ENCODE data around the gene CACHD1. TPM values are rescaled to one million over a fixed set of nuclear protein-coding genes. Genes with fewer than 3 reads are reported as not detected.
A peak's percentile ranks its signal among the peaks of the same experiment; 100 is the strongest.
"Not testable (repeated sequence)": the region's sequence is repeated elsewhere in the genome, so short reads cannot be mapped to it uniquely, and the experiment has no call there.

Gene CACHD1
- total RNA-seq, 1 donor from 2014 or later: 1.5 TPM

GRCh38 chr1:64495878-64496277 is 25.9 kb downstream of the CACHD1 start:
- DNase-seq (ENCODE audit: low read depth, low spot score): no peak

DNA sequence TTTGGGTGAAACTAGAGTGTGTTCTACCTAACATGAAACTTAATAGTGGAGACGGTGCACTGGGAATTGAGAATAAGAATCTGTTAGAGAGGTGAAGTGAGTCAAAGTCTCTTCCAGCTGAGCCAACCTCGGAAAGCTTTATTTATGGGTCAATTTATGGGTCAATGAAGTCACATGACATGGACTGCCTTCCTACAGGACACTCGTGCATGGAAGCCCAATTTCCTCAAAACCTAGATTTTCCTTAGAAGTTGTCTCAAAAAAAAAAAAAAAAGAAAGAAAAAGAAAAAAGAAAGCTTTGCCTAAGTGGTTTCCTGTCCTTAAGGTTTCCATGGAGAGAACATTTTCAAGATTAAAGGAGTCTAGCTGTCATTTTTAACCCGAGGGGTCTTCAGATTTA is 26.7 kb downstream of the CACHD1 start:
- no peak for DNase-seq (ENCODE audit: low read depth, low spot score)

GRCh38 chr1:64497088-64497883 is 27.4 kb downstream of the CACHD1 start:
- DNase-seq (ENCODE audit: low read depth, low spot score): no peak

DNA sequence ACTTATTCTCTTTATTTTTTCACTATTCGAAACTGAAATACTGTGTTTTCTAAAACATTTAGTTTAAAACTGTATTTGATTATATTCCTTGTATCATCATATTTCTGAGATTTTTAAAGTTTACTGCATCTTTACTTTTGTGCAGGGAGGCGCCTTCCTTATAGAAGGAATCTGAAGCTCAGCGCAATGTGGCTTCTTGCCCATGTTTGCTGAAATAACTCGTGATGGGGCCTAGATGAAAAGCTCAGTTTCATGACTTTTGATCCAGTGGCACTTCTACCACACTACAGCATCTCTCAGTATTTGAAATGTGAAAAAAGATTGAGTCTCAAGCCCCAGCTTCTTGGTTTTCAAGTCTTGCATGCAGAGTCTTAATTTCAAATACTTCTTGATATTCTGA is 28.4 kb downstream of the CACHD1 start:
- DNase-seq (ENCODE audit: low read depth, low spot score): no peak

DNA sequence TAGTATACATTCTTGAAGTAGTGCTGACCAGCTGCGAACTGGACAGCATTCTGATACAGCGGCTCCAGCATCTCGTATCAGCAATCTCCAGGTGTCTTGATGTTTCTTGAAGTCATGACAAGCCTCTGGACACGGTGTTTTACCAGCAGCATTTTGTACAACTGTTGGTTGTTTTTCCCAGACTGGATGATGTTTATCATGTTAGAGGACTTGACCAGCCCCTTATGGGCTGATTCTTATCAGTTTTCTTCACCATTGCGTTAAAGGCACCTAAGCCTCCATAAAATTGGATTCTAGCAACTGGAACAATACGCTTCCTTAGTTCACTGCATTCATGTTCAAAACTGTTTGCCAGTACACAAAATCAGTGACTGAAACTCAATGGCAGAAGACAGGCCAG is 29.1 kb downstream of the CACHD1 start:
- no peak for DNase-seq (ENCODE audit: low read depth, low spot score)

GRCh38 chr1:64499966-64500365 is 30.0 kb downstream of the CACHD1 start:
- no peak for DNase-seq (ENCODE audit: low read depth, low spot score)

DNA sequence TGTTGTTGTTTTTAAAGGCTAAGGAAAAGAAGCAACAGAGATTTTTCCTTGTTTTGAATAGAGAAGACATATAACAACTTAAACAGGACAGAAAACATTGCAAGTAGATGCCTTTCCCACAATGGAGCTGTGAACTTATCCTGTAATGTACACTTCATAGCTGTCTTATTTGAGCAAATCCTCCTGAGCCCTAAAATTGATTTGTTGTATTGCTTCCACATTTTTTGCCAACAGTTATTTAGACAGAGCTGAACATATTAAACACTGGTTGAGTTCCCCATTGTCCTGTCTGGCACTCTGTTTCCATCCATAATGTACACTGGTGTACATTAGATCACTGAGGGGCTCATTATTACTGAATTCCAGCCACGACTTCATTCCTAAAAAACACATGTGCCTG is 32.2 kb downstream of the CACHD1 start:
- no peak for DNase-seq (ENCODE audit: low read depth, low spot score)

DNA sequence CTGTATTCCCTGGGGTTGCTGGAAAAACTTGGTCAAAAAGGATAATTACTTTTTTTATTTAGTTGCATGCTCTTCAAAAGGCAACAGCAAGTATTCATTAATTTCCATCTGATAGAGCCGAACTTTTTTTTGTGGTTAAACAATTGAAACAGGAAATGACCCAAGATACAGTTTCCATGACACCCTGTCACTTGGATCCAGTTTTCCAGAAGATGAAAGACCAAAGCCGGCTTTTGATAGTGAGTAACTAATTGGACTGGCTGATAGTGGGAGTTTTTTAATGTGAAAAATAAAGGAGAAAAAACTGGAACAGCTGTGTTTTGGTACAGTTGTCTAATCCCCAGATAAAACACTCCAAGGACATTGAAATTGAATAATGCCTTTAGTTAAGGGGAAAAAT is 33.0 kb downstream of the CACHD1 start:
- peak; percentile 51 for DNase-seq (ENCODE audit: low read depth, low spot score)

GRCh38 chr1:64505232-64505943 is 35.5 kb downstream of the CACHD1 start:
- no peak for DNase-seq (ENCODE audit: low read depth, low spot score)

GRCh38 chr1:64505944-64506655 is 36.2 kb downstream of the CACHD1 start:
- no peak for DNase-seq (ENCODE audit: low read depth, low spot score)

DNA sequence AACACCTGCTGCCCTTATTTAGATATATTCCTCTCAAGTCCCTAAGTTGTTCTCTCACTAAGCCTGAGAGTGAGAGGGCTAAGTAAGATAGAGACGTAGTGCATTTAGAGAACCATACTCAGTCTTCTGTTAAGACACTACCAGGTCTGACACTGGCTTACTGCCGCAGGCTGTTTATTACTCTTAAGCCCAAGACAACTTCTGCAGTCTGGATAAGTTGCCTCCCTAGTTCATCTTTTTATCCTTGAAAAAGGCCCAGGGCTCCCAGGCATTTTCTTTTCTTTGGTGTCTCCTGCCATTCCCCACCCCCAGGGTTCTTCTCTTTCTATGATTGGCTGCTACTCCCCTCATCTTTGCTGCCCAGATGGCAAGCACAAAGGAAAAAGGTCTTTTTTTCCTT is 38.7 kb downstream of the CACHD1 start:
- DNase-seq (ENCODE audit: low read depth, low spot score): no peak

GRCh38 chr1:64511044-64511443 is 41.1 kb downstream of the CACHD1 start:
- DNase-seq (ENCODE audit: low read depth, low spot score): no peak

DNA sequence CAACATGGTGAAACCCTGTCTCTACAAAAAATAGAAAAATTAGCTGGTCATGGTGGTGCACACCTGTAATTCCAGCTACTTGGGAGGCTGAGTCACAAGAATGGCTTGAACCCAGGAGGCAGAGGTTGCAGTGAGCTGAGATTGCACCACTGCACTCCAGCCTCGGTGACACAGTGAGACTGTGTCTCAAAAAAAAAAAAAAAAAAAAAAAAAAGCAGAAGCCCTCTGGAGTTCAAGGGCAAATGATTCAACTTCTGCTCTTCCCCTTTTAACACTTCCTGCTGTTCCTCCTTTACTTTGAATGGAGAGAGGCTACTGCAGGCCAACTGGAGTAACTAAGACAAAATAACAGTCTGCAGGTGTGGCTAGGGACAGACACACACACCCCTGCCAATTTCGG is 42.3 kb downstream of the CACHD1 start:
- DNase-seq (ENCODE audit: low read depth, low spot score): not testable (repeated sequence)

DNA sequence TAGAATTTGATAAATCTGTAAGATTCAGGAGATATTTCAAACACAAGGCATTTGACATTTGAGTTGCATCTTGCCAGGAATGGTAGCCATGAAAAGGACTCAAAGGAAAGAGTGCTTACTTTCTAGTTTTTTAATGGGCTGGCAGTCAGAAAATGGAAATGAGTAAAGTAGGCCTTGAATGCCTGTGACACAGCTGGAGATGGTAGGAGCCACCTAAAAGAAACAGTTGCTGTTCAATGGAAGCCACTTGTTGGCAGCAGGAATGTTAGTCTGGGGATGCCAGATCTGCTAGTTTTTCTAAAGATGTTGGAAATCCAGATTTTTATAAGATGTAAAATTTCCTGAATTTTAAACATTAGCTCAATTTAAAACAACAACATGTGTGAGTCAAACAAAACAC is 43.6 kb downstream of the CACHD1 start:
- no peak for DNase-seq (ENCODE audit: low read depth, low spot score)

DNA sequence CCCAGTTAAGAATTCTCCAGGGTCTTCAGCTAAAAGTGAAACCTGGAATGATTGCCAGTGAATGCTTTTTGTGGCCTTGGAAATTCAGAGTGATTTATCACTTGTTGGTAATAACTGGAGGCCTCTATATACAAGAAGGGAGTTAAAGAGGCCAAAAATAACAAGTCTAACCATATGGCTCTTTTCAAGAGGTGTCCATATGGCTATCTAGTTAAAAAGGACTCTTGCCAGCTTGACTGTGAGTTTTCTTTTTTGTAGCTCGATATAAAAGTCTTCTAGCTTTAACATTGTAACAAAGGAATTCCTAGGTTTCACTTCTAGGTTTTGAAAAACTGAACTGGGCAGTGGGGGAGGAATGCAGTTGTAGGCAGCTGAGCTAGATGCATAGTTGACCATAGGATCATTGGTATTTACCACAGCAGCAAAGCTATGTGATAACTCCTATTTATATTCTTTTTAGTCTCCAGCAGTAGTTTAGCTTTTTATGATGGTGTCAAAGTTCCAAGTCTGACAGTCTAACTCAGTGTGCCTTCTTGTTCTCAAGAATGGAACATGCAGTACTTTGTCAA is 44.4 kb downstream of the CACHD1 start:
- no peak for DNase-seq (ENCODE audit: low read depth, low spot score)

GRCh38 chr1:64515427-64515826 is 45.5 kb downstream of the CACHD1 start:
- DNase-seq (ENCODE audit: low read depth, low spot score): no peak

DNA sequence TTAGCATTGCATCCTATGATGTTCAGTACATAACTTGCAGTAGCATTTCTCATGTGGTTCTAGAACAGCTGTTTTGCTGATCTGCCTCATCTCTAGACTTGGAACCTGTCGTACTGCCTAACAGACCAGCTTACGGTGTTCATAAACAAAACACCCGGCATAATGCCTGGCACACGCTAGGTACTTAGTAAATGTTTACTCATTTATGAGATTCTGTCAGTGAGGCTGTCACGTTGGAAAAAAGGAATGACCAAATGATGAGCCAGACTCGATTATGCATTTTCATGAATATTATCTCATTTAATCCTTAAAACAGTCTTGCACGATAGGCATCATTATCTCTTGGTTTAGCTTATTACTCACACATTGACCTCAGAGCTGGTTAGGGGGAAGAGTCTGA is 46.4 kb downstream of the CACHD1 start:
- DNase-seq (ENCODE audit: low read depth, low spot score): no peak

DNA sequence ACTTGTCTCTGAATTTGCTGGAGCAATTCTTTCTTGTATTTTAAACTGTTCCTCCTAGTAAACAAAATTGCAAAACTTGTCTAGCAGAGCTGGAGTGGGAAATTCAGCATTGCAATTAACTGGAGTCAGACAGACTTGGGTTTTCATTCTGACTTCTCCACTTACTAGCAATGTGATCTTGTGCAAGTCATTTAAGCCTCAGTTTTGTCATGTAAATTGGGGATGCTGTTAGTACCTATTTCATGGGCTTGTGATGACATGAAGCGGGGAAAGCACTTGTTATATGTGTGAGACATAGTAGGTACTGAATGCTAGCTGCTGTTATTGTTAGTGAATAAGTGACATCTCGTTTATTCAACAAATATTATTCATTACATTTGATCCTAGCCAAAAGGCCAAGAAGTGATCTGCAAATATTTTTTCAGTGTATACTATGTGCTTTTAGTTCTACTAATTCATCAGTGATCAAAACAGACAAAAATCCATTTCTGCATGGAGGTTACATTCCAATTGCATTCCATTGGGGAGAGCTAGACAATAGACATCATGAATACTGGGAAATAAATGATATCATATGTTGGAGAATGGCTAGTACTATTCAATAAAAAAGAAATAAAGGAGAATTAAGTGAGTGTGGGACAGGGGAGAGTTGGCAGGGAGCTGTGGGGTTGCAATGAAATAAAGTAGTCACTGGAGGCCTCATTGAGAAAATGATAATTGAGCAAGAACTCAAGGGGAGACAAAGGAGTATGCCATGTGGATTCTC is 47.1 kb downstream of the CACHD1 start:
- peak; percentile 29 for DNase-seq (ENCODE audit: low read depth, low spot score)

DNA sequence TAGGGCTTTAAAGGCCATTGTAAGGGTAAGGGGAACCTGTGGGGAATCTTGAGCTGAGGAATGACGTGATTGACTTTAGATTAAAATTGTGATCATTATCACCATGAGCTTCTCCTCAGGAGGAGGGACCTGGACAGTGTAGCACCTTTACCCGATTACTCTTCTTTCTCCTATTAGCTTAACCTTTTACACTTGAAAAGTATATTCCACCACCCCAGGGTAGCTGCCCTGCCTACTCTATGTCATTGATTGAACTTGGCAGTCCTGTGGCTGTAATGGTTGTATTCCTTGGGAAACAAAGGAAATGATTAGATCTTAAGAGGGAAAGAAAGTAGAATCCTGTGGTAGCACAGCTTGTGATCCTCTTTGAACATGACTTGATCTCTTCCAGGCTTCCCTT is 47.7 kb downstream of the CACHD1 start:
- no peak for DNase-seq (ENCODE audit: low read depth, low spot score)

DNA sequence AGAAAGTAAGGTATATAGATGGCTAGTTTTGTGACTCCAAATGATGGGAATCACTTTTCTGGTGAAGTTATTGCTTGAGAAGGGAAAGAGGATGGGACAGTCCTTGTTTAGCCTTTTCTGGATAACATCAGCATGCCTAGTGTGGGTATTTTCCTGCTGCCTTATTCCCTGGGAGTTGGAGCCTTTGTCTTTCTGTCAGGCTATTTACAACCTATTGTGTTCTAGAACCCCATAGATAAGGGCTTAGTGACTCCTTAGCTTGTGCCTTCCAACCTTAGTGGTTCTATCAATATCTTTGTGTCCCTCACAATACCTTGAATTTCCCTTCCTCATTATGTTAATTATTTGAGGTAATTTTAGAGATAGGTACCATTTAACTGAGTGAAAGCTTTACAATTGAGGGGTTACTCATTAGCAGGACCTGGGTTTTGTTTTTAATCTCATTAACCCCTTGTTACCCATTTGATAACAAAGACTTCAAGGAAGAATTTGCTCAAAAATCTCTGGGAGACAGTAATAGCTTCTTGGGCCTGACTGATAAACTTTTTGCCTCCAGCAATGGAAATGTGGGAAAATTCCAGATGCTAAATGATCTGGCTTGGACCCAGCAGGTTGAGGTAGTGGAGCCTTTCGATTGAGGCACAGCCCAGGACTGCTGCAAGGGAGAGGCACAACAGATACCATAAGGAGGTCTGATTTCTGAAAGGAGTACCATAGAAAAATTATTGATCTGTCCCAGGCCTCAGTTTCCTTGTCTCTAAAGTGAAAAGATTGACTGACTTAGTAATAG is 49.0 kb downstream of the CACHD1 start:
- no peak for DNase-seq (ENCODE audit: low read depth, low spot score)
